Activated naive CD4-positive, alpha-beta T cell treated with anti-CD3 and anti-CD28 coated beads, Interleukin-2, amount 50 U/mL, for 16 hours (primary cell): ENCODE results near the gene FAM177A1.
"Not testable (repeated sequence)": the region's sequence is repeated elsewhere in the genome, so short reads cannot be mapped to it uniquely, and the experiment has no call there.

Experiments used
- DNase-seq: peaks from one replicate; pipeline ENCODE4 v3.0.0-alpha.2; 2020

Gene FAM177A1

GRCh38 chr14:35065731-35066130 lies 19.7 kb downstream of the FAM177A1 start:
- not testable (repeated sequence) for DNase-seq

- DNase-seq: no peak
Observed at GRCh38 chr14:35068238-35069012, 22.4 kb downstream of the FAM177A1 start.

- no peak for DNase-seq
Observed at GRCh38 chr14:35072226-35072625, 26.2 kb downstream of the FAM177A1 start.

- no peak for DNase-seq
Observed at GRCh38 chr14:35073486-35073885, 27.4 kb downstream of the FAM177A1 start.

- no peak for DNase-seq
Observed at GRCh38 chr14:35078082-35078481, 32.0 kb downstream of the FAM177A1 start.

- no peak for DNase-seq
Observed at GRCh38 chr14:35079742-35080141, 33.7 kb downstream of the FAM177A1 start.

- DNase-seq: no peak
Observed at GRCh38 chr14:35083530-35084150, 37.6 kb downstream of the FAM177A1 start.

GRCh38 chr14:35085441-35085840 lies 39.4 kb downstream of the FAM177A1 start:
- DNase-seq: no peak

- no peak for DNase-seq
Observed at GRCh38 chr14:35088514-35088913, 42.4 kb downstream of the FAM177A1 start.

GRCh38 chr14:35094645-35095044 lies 48.6 kb downstream of the FAM177A1 start:
- DNase-seq: not testable (repeated sequence)

GRCh38 chr14:35107866-35108265 lies 61.8 kb downstream of the FAM177A1 start:
- no peak for DNase-seq

GRCh38 chr14:35112641-35113040 lies 66.6 kb downstream of the FAM177A1 start:
- DNase-seq: no peak

- no peak for DNase-seq
Observed at GRCh38 chr14:35113308-35113950, 67.4 kb downstream of the FAM177A1 start.

- no peak for DNase-seq
Observed at GRCh38 chr14:35114036-35114435, 68.0 kb downstream of the FAM177A1 start.

GRCh38 chr14:35116242-35116641 lies 70.2 kb downstream of the FAM177A1 start:
- no peak for DNase-seq

GRCh38 chr14:35117112-35117511 lies 71.0 kb downstream of the FAM177A1 start:
- no peak for DNase-seq

- DNase-seq: no peak
Observed at GRCh38 chr14:35121026-35121886, 75.2 kb downstream of the FAM177A1 start.

GRCh38 chr14:35121887-35122695 lies 76.0 kb downstream of the FAM177A1 start, which contains the start of the genes PPP2R3C and PRORP:
TSS of gene PPP2R3C (minus strand) at chr14:35121990. CDS start at chr14:35121959, 31 bp downstream.
TSS of gene PRORP (plus strand) at chr14:35122552. CDS start at chr14:35123246, 694 bp downstream.
- DNase-seq: peak; percentile 89

- DNase-seq: no peak
Observed at GRCh38 chr14:35122696-35123387, 76.8 kb downstream of the FAM177A1 start.

GRCh38 chr14:35123388-35123703 lies 77.3 kb downstream of the FAM177A1 start:
- DNase-seq: no peak

- DNase-seq: no peak
Observed at GRCh38 chr14:35124127-35124526, 78.1 kb downstream of the FAM177A1 start.
